HCT116 (cell line): ENCODE results near the gene GNAT2. TPM values are rescaled to one million over a fixed set of nuclear protein-coding genes. Genes with fewer than 3 reads are reported as not detected.

ENCODE experiments used
- ATAC-seq: fragments of 200-7000 bp; cut with Tn5 transposase; 2 replicates; pipeline ENCODE4 v1.9.1; 2020; ENCODE audit warnings: mild to moderate bottlenecking, moderate library complexity
- BruUV-seq: library from RNA; stranded (reverse); fragments of 400-500 nt; replicated peaks from 2 replicates; lab custom pipeline; 2021; lab: Mats Ljungman, UMichigan
- CTCF ChIA-PET: fragments of 300-600 bp; sonication (Branson Sonifier 250); formaldehyde crosslinking; loops from one replicate; lab custom pipeline; 2021; ENCODE audit warnings: antibody characterized with exemption; lab: Charles Lee
- POLR2A ChIA-PET: fragments of 300-600, 350-600 bp; sonication (Branson Sonifier 250); formaldehyde crosslinking; loops from one replicate; lab custom pipeline; 2021; ENCODE audit warnings: antibody characterized with exemption; lab: Charles Lee
- RAD21 ChIA-PET, 2 experiments: fragments of 300-600 bp; sonication (Branson Sonifier 250); formaldehyde crosslinking; loops; one replicate each; lab custom pipeline; 2023; ENCODE audit warnings: low total read pairs in 2 of 2; ENCODE audit not compliant: uncharacterized antibody in 2 of 2, unreplicated experiment in 2 of 2, low non-redundant PET in 1 of 2; lab: Charles Lee
- DNase-seq: peaks from one replicate; pipeline ENCODE4 v3.0.0-alpha.2; 2010; ENCODE audit warnings: low read depth, low spot score
- H2AFZ ChIP-seq: fragments of 200-600 bp; shearing (Covaris generic), sonication (generic); 2 replicates; pipeline ENCODE4 v1.6.1; 2017; ENCODE audit warnings: low read depth, mixed run types, mixed read lengths, antibody characterized with exemption, low read length; ENCODE audit not compliant: poor library complexity, severe bottlenecking
- H3K27ac ChIP-seq: 2 replicates; pipeline ENCODE4 v1.5.1; 2012; ENCODE audit warnings: low read depth, low read length
- H3K27me3 ChIP-seq: fragments of 200-600 bp; sonication (generic); 2 replicates; pipeline ENCODE4 v1.6.1; 2016; ENCODE audit warnings: mixed run types, low read length, mixed read lengths; ENCODE audit not compliant: insufficient read depth
- H3K36me3 ChIP-seq, 2 experiments: fragments of 200-500 bp in 1 of 2; fragments of 200-600 bp in 1 of 2; sonication (Bioruptor generic) in 1 of 2; sonication (generic) in 1 of 2; 2 replicates each; pipeline versions ENCODE4 v1.5.1 to v1.6.1; 2014 to 2016; ENCODE audit warnings: low read length in 2 of 2, inconsistent platforms in 1 of 2, mixed read lengths in 1 of 2, mixed run types in 1 of 2; ENCODE audit not compliant: insufficient read depth in 2 of 2, control insufficient read depth in 1 of 2
- H3K4me1 ChIP-seq, 2 experiments: fragments of 200-600 bp in 1 of 2; sonication (generic) in 1 of 2; 2 replicates each; pipeline versions ENCODE4 v1.5.1 to v1.6.1; 2012 to 2017; ENCODE audit warnings: low read length in 2 of 2, inconsistent platforms in 1 of 2, mild to moderate bottlenecking in 1 of 2, mixed read lengths in 1 of 2, mixed run types in 1 of 2, moderate library complexity in 1 of 2; ENCODE audit not compliant: insufficient read depth in 2 of 2, control insufficient read depth in 1 of 2
- H3K4me2 ChIP-seq: fragments of 200-600 bp; sonication (generic); 2 replicates; pipeline ENCODE4 v1.6.1; 2017; ENCODE audit warnings: mixed run types, low read length, mixed read lengths
- H3K4me3 ChIP-seq, 2 experiments: fragments of 200-600 bp in 1 of 2; sonication (generic) in 1 of 2; replicated peaks in 1 of 2; 2 replicates each; pipeline ENCODE4 v1.5.1; 2011 to 2016; ENCODE audit warnings: low read length in 2 of 2, control low read depth in 1 of 2, low read depth in 1 of 2, mild to moderate bottlenecking in 1 of 2, mixed read lengths in 1 of 2, mixed run types in 1 of 2
- H3K79me2 ChIP-seq: fragments of 200-600 bp; sonication (generic); 2 replicates; pipeline ENCODE4 v1.6.1; 2017; ENCODE audit warnings: mild to moderate bottlenecking, mixed run types, low read length, moderate library complexity, mixed read lengths; ENCODE audit not compliant: insufficient read depth
- H3K9ac ChIP-seq: fragments of 200-600 bp; sonication (generic); 2 replicates; pipeline ENCODE4 v1.6.1; 2016; ENCODE audit warnings: low read length, mixed read lengths
- H3K9me2 ChIP-seq: fragments of 200-600 bp; sonication (generic), shearing (Covaris generic); 2 replicates; pipeline ENCODE4 v1.6.1; 2017; ENCODE audit warnings: mixed run types, mild to moderate bottlenecking, moderate library complexity; ENCODE audit not compliant: insufficient read depth
- H3K9me3 ChIP-seq, 2 experiments: fragments of 200-500 bp in 1 of 2; fragments of 200-600 bp in 1 of 2; sonication (Bioruptor generic) in 1 of 2; sonication (generic) in 1 of 2; 2 replicates each; pipeline ENCODE4 v1.6.1; 2014 to 2017; ENCODE audit warnings: low read length in 2 of 2, mixed read lengths in 2 of 2, inconsistent platforms in 1 of 2, low read depth in 1 of 2, mild to moderate bottlenecking in 1 of 2, mixed run types in 1 of 2, moderate library complexity in 1 of 2; ENCODE audit not compliant: control insufficient read depth in 1 of 2, insufficient read depth in 1 of 2
- H4K20me1 ChIP-seq: fragments of 200-600 bp; sonication (generic), shearing (Covaris generic); 2 replicates; pipeline ENCODE4 v1.6.1; 2017; ENCODE audit warnings: mixed run types, mild to moderate bottlenecking, moderate library complexity; ENCODE audit not compliant: insufficient read depth
- ATF3 ChIP-seq: IDR thresholded peaks from 2 replicates; pipeline ENCODE4 v1.6.1; 2012
- CBX3 ChIP-seq: IDR thresholded peaks from 2 replicates; pipeline ENCODE4 v1.6.1; 2012; ENCODE audit warnings: low read depth
- CEBPB ChIP-seq: IDR thresholded peaks from 2 replicates; pipeline ENCODE4 v1.6.1; 2012; ENCODE audit warnings: low read depth
- EGR1 ChIP-seq: IDR thresholded peaks from 2 replicates; pipeline ENCODE4 v1.6.1; 2012; ENCODE audit warnings: low read depth
- EZH2 ChIP-seq: fragments of 200-600 bp; sonication (generic); IDR thresholded peaks from 2 replicates; pipeline ENCODE4 v1.6.1; 2017; ENCODE audit warnings: antibody characterized with exemption, mixed run types
- EZH2phosphoT487 ChIP-seq: fragments of 200-600 bp; IDR thresholded peaks from 2 replicates; pipeline ENCODE4 v1.6.1; 2018; ENCODE audit warnings: antibody characterized with exemption, borderline replicate concordance
- FOSL1 ChIP-seq: IDR thresholded peaks from 2 replicates; pipeline ENCODE4 v1.6.1; 2012; ENCODE audit warnings: low read depth
- JUND ChIP-seq: IDR thresholded peaks from 2 replicates; pipeline ENCODE4 v1.6.1; 2012
- POLR2AphosphoS5 ChIP-seq: IDR thresholded peaks from 2 replicates; pipeline ENCODE4 v1.6.1; 2011; ENCODE audit warnings: mild to moderate bottlenecking, low read depth, low read length, moderate library complexity
- RAD21 ChIP-seq: IDR thresholded peaks from 2 replicates; pipeline ENCODE4 v1.6.1; 2012; ENCODE audit warnings: low read depth, mild to moderate bottlenecking
- REST ChIP-seq: IDR thresholded peaks from 2 replicates; pipeline ENCODE4 v1.6.1; 2012; ENCODE audit warnings: low read depth
- SP1 ChIP-seq: IDR thresholded peaks from 2 replicates; pipeline ENCODE4 v1.6.1; 2012; ENCODE audit warnings: low read depth
- TCF7L2 ChIP-seq: IDR thresholded peaks from 2 replicates; pipeline ENCODE4 v1.7.0; 2011; ENCODE audit warnings: borderline replicate concordance, inconsistent platforms; ENCODE audit not compliant: insufficient read depth, insufficient read length; ENCODE audit errors: extremely low read depth
- YY1 ChIP-seq: IDR thresholded peaks from 2 replicates; pipeline ENCODE4 v1.6.1; 2011; ENCODE audit warnings: low read length, low read depth, moderate library complexity, mild to moderate bottlenecking; ENCODE audit not compliant: insufficient replicate concordance; ENCODE audit errors: extremely low read depth
- ZBTB33 ChIP-seq: IDR thresholded peaks from 2 replicates; pipeline ENCODE4 v1.6.1; 2011; ENCODE audit warnings: mild to moderate bottlenecking, low read length, moderate library complexity; ENCODE audit not compliant: insufficient replicate concordance; ENCODE audit errors: extremely low read depth
- ZFX ChIP-seq: fragments of 450-650 bp; IDR thresholded peaks from 2 replicates; pipeline ENCODE4 v1.6.1; 2017
- ZNF274 ChIP-seq: fragments of 200-500 bp; sonication (Bioruptor generic); IDR thresholded peaks from 2 replicates; pipeline ENCODE4 v1.6.1; 2014; ENCODE audit warnings: mild to moderate bottlenecking, low read depth, low read length, inconsistent platforms
- intact Hi-C: fragments of 100-400 bp; cut with micrococcal nuclease; formaldehyde crosslinking; loops from 2 replicates; pipeline ENCODE4 v1.10.0; 2022
- total RNA-seq: library from RNA; stranded (reverse); gene quantifications from one replicate; pipeline ENCODE4 v1.2.1, GENCODE V29; 2021; ENCODE audit not compliant: unreplicated experiment
- TF ChIP-seq, protein P1 (sequence below), 3 experiments: fragments of 200-600 bp in 1 of 3; sonication (generic) in 1 of 3; IDR thresholded peaks in 2 of 3; conservative IDR thresholded peaks in 1 of 3; 2 replicates each; pipeline ENCODE4 v1.5.1; 2012 to 2017; ENCODE audit warnings: low read depth in 2 of 3, low read length in 2 of 3, antibody characterized with exemption in 1 of 3, borderline replicate concordance in 1 of 3, control low read depth in 1 of 3, mild to moderate bottlenecking in 1 of 3, mixed read lengths in 1 of 3, mixed run types in 1 of 3, moderate library complexity in 1 of 3; ENCODE audit not compliant: insufficient read depth in 1 of 3
- TF ChIP-seq, protein P2 (sequence below): IDR thresholded peaks from 2 replicates; pipeline ENCODE4 v1.6.1; 2012

Gene GNAT2
- total RNA-seq, 1 experiment from 2014 or later, result 0.76 TPM

- Histone ChIP-seq H2AFZ (no peak overlapping the region), H3K4me3 (no peak overlapping the region), H3K27ac (no peak overlapping the region), H3K9me3 (no peaks in the 10 kb centered on the region), H3K9ac (no peak overlapping the region), H3K4me1 (peaks cover 20 to 32% of the 10 kb centered on the region in 2 experiments; a peak in 3 of 4 replicates), H3K36me3 (peaks cover 0 to 4% of the 10 kb centered on the region in 2 experiments; a peak in 2 of 4 replicates), H3K9me2 (no peaks in the 10 kb centered on the region), H3K4me2 (no peak overlapping the region), H3K27me3 (no peaks in the 10 kb centered on the region), H4K20me1 (no peaks in the 10 kb centered on the region), H3K79me2 (peaks cover 53% of the 10 kb centered on the region)
- RAD21 ChIA-PET, result no interaction called here
- BruUV-seq, result no TSS peak
- CTCF ChIA-PET, result interaction anchor here (1.8 kb wide), 1 partner anchor 16 kb away, joined by 7 read pairs; no protein-coding TSS in a partner anchor
- POLR2A ChIA-PET, result no interaction called here
- TF ChIP-seq SP1 (no peak), ZFX (no peak), YY1 (no peak), CBX3 (no peak), FOSL1 (no peak), TCF7L2 (no peak), CEBPB (no peak), ZNF274 (no peak), EZH2 (no peak), ATF3 (no peak), ZBTB33 (no peak), EZH2phosphoT487 (no peak), REST (no peak), POLR2AphosphoS5 (no peak), RAD21 (no peak), EGR1 (no peak), JUND (no peak)
- TF ChIP-seq, protein P1, sequence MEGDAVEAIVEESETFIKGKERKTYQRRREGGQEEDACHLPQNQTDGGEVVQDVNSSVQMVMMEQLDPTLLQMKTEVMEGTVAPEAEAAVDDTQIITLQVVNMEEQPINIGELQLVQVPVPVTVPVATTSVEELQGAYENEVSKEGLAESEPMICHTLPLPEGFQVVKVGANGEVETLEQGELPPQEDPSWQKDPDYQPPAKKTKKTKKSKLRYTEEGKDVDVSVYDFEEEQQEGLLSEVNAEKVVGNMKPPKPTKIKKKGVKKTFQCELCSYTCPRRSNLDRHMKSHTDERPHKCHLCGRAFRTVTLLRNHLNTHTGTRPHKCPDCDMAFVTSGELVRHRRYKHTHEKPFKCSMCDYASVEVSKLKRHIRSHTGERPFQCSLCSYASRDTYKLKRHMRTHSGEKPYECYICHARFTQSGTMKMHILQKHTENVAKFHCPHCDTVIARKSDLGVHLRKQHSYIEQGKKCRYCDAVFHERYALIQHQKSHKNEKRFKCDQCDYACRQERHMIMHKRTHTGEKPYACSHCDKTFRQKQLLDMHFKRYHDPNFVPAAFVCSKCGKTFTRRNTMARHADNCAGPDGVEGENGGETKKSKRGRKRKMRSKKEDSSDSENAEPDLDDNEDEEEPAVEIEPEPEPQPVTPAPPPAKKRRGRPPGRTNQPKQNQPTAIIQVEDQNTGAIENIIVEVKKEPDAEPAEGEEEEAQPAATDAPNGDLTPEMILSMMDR (IDR thresholded peaks at IDR 0.05 in 2 of 3, conservative IDR thresholded peaks at IDR 0.05 in 1 of 3; ENCODE audit: borderline replicate concordance in 1 of 3, insufficient read depth in 1 of 3, low read depth in 2 of 3, low read length in 2 of 3), result no peak
- TF ChIP-seq, protein P2, sequence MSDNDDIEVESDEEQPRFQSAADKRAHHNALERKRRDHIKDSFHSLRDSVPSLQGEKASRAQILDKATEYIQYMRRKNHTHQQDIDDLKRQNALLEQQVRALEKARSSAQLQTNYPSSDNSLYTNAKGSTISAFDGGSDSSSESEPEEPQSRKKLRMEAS, result no peak
- DNase-seq (no peak), ATAC-seq (no peak)
- intact Hi-C loops, result no loop called here
Observed at GRCh38 chr1:109623601-109624161, 4.3 kb upstream of the GNAT2 start.
